HEK293T (cell line): ENCODE measurements around the gene FUT3.

Source experiments
- CTCF ChIA-PET: fragments of 350-600 bp; formaldehyde crosslinking; extraction: SDS; loops from one replicate; lab custom pipeline; 2021; ENCODE audit warnings: antibody characterized with exemption, inconsistent platforms; lab: Yijun Ruan, JAX
- POLR2A ChIA-PET: fragments of 350-600 bp; formaldehyde crosslinking; extraction: SDS; loops from one replicate; lab custom pipeline; 2020; ENCODE audit warnings: antibody characterized with exemption, inconsistent platforms; lab: Yijun Ruan, JAX
- DNase-seq: peaks from one replicate; pipeline ENCODE4 v3.0.0; 2012; ENCODE audit warnings: mixed read lengths; ENCODE audit errors: extremely low spot score
- ARNT ChIP-seq: fragments of 450-650 bp; IDR thresholded peaks from 2 replicates; pipeline ENCODE4 v1.6.1; 2017; ENCODE audit warnings: mild to moderate bottlenecking
- BHLHE40 ChIP-seq: fragments of 450-650 bp; IDR thresholded peaks from 2 replicates; pipeline ENCODE4 v1.6.1; 2016; ENCODE audit warnings: mild to moderate bottlenecking, moderate library complexity, borderline replicate concordance
- CTBP1 ChIP-seq: fragments of 450-650 bp; IDR thresholded peaks from 2 replicates; pipeline ENCODE4 v1.6.1; 2016; ENCODE audit warnings: borderline replicate concordance
- ELF4 ChIP-seq: fragments of 450-650 bp; IDR thresholded peaks from 2 replicates; pipeline ENCODE4 v1.6.1; 2017; ENCODE audit warnings: antibody characterized with exemption
- FOXA1 ChIP-seq: fragments of 450-650 bp; IDR thresholded peaks from 2 replicates; pipeline ENCODE4 v1.6.1; 2016; ENCODE audit warnings: mild to moderate bottlenecking
- FOXK2 ChIP-seq: fragments of 450-650 bp; IDR thresholded peaks from 2 replicates; pipeline ENCODE4 v1.6.1; 2016; ENCODE audit warnings: mild to moderate bottlenecking
- FOXM1 ChIP-seq: fragments of 450-650 bp; IDR thresholded peaks from 2 replicates; pipeline ENCODE4 v1.6.1; 2017; ENCODE audit warnings: mild to moderate bottlenecking, borderline replicate concordance
- HDGF ChIP-seq: fragments of 450-650 bp; IDR thresholded peaks from 2 replicates; pipeline ENCODE4 v1.6.1; 2017; ENCODE audit warnings: antibody characterized with exemption, borderline replicate concordance
- L3MBTL2 ChIP-seq: fragments of 450-650 bp; conservative IDR thresholded peaks from 2 replicates; pipeline ENCODE4 v1.6.1; 2016; ENCODE audit warnings: mild to moderate bottlenecking
- LEF1 ChIP-seq: fragments of 450-650 bp; IDR thresholded peaks from 2 replicates; pipeline ENCODE4 v1.6.1; 2017; ENCODE audit warnings: mild to moderate bottlenecking, borderline replicate concordance
- NFRKB ChIP-seq: fragments of 450-650 bp; IDR thresholded peaks from 2 replicates; pipeline ENCODE4 v1.6.1; 2016; ENCODE audit warnings: mild to moderate bottlenecking, moderate library complexity
- PKNOX1 ChIP-seq: fragments of 450-650 bp; IDR thresholded peaks from 2 replicates; pipeline ENCODE4 v1.6.1; 2016
- SP1 ChIP-seq: fragments of 450-650 bp; IDR thresholded peaks from 2 replicates; pipeline ENCODE4 v1.6.1; 2017
- SUZ12 ChIP-seq: fragments of 450-650 bp; IDR thresholded peaks from 2 replicates; pipeline ENCODE4 v1.6.1; 2016; ENCODE audit warnings: mild to moderate bottlenecking
- TARDBP ChIP-seq: fragments of 450-650 bp; IDR thresholded peaks from 2 replicates; pipeline ENCODE4 v1.6.1; 2016
- ZNF384 ChIP-seq: fragments of 450-650 bp; IDR thresholded peaks from 2 replicates; pipeline ENCODE4 v1.6.1; 2016

FUT3 gene

GRCh38 chr19:5824751-5825150, 26.5 kb downstream of the FUT3 start:
- ChIA-PET CTCF (interaction anchor here (1.0 to 1.9 kb wide), 2 partner anchors 16 to 20 kb away, joined by 3 to 7 read pairs; partner anchors contain the start of gene NRTN), POLR2A (no interaction called here)
- no peak for DNase-seq
- TF ChIP-seq PKNOX1 (no peak), ZNF384 (no peak), LEF1 (no peak), ELF4 (no peak)

GRCh38 chr19:5823579-5824281, 27.5 kb downstream of the FUT3 start:
- peak; percentile 68 for DNase-seq
- TF ChIP-seq ELF4 (no peak), TARDBP (no peak), SUZ12 (no peak), L3MBTL2 (no peak)
- ChIA-PET CTCF (interaction anchor here (1.6 to 1.9 kb wide), 2 partner anchors 19 to 134 kb away, joined by 6 to 7 read pairs; partner anchors contain the start of genes NRTN and RPL36), POLR2A (interaction anchor here (1.2 kb wide), 1 partner anchor 20 kb away, joined by 3 read pairs; no protein-coding TSS in a partner anchor)

- POLR2A ChIA-PET, result interaction anchor here (1.2 kb wide), 1 partner anchor 81 kb away, joined by 5 read pairs; the partner anchor contains the start of gene NDUFA11
- DNase-seq, result no peak
- no peak for TF ChIP-seq BHLHE40
- no peak for TF ChIP-seq LEF1
- TF ChIP-seq ARNT, result no peak
- CTCF ChIA-PET, result interaction anchor here (1.6 to 2.3 kb wide), 2 partner anchors 18 to 133 kb away, joined by 6 to 9 read pairs; partner anchors contain the start of gene RPL36
These were observed 28.9 kb downstream of the FUT3 start for GRCh38 chr19:5822181-5822844.

- POLR2A ChIA-PET, result interaction anchor here (0.9 to 1.2 kb wide), 2 partner anchors 15 to 82 kb away, joined by 3 to 5 read pairs; partner anchors contain the start of gene NDUFA11
- no peak for TF ChIP-seq FOXA1
- TF ChIP-seq NFRKB, result no peak
- TF ChIP-seq SP1, result no peak
- no peak for TF ChIP-seq BHLHE40
- TF ChIP-seq ELF4, result no peak
- TF ChIP-seq ZNF384, result no peak
- no peak for TF ChIP-seq PKNOX1
- TF ChIP-seq LEF1, result no peak
- TF ChIP-seq CTBP1, result no peak
- TF ChIP-seq FOXK2, result no peak
- no peak for TF ChIP-seq HDGF
- CTCF ChIA-PET, result interaction anchor here (2.3 kb wide), 1 partner anchor 18 kb away, joined by 9 read pairs; no protein-coding TSS in a partner anchor
- no peak for DNase-seq
These were observed 29.6 kb downstream of the FUT3 start for GRCh38 chr19:5821521-5822180.

- CTCF ChIA-PET, result interaction anchor here (2.3 kb wide), 1 partner anchor 17 kb away, joined by 9 read pairs; no protein-coding TSS in a partner anchor
- POLR2A ChIA-PET, result interaction anchor here (0.9 kb wide), 1 partner anchor 14 kb away, joined by 3 read pairs; no protein-coding TSS in a partner anchor
- TF ChIP-seq HDGF (no peak), ZNF384 (peak; percentile 6; the same call in 1 of the 2 replicates), LEF1 (no peak), FOXM1 (no peak)
- DNase-seq, result no peak
These were observed 30.5 kb downstream of the FUT3 start for GRCh38 chr19:5820785-5821184.

- no peak for TF ChIP-seq L3MBTL2
- no peak for TF ChIP-seq SP1
- TF ChIP-seq LEF1, result no peak
- no peak for TF ChIP-seq CTBP1
- TF ChIP-seq BHLHE40, result no peak
- TF ChIP-seq ARNT, result no peak
- TF ChIP-seq ELF4, result no peak
- ChIA-PET POLR2A (no interaction called here), CTCF (no interaction called here)
- no peak for DNase-seq
These were observed 32.7 kb downstream of the FUT3 start for GRCh38 chr19:5818594-5818993.

- no peak for TF ChIP-seq FOXM1
- no peak for TF ChIP-seq SP1
- no peak for TF ChIP-seq PKNOX1
- no peak for TF ChIP-seq FOXK2
- no peak for TF ChIP-seq ZNF384
- TF ChIP-seq NFRKB, result no peak
- no peak for TF ChIP-seq CTBP1
- no peak for TF ChIP-seq L3MBTL2
- no peak for TF ChIP-seq FOXA1
- no peak for TF ChIP-seq HDGF
- no peak for TF ChIP-seq LEF1
- no peak for TF ChIP-seq TARDBP
- TF ChIP-seq ARNT, result no peak
- TF ChIP-seq BHLHE40, result no peak
- no peak for TF ChIP-seq SUZ12
- no peak for TF ChIP-seq ELF4
- ChIA-PET CTCF (no interaction called here), POLR2A (interaction anchor here (1.0 kb wide), 1 partner anchor 11 kb away, joined by 3 read pairs; no protein-coding TSS in a partner anchor)
- no peak for DNase-seq
These were observed 34.0 kb downstream of the FUT3 start for GRCh38 chr19:5817218-5817617.
